ENCODE measurements around the gene IMMP2L. TPM values are rescaled to one million over a fixed set of nuclear protein-coding genes. Genes with fewer than 3 reads are reported as not detected.

The IMMP2L gene
- total and polyA plus RNA-seq, 2 of the 8 experiments (the other 6 are each of a cell fraction or from before 2014, with no cell fraction given), result 2.3 to 10.1 TPM

GRCh38 chr7:111147708-111148533 is 414.4 kb downstream of the IMMP2L start (continued):
- TF ChIP-seq RFX5 (IDR thresholded peaks at IDR 0.05; ENCODE audit: borderline replicate concordance, low read depth, low read length) (no peak), NANOG (IDR thresholded peaks at IDR 0.05; ENCODE audit: insufficient read depth, low read depth, low read length, poor library complexity, severe bottlenecking) (no peak), SP4 (IDR thresholded peaks at IDR 0.05; ENCODE audit: low read length) (no peak), EP300 (IDR thresholded peaks at IDR 0.05; ENCODE audit: borderline replicate concordance in 1 of 2, low read depth in 2 of 2, low read length in 2 of 2) (no peak), JUND (IDR thresholded peaks at IDR 0.05; ENCODE audit: low read length) (no peak)

Measured in H1 (cell line).